SU-DHL-6 (cell line): ENCODE data around the gene PILRB.

Source experiments
- H2AFZ ChIP-seq: fragments of 200-600 bp; sonication (generic); 2 replicates; pipeline ENCODE4 v1.6.1; 2014; ENCODE audit warnings: low read depth, mild to moderate bottlenecking, moderate library complexity, mixed read lengths, antibody characterized with exemption, low read length; ENCODE audit not compliant: severe bottlenecking
- H3F3A ChIP-seq: fragments of 200-600 bp; shearing (Covaris generic); 2 replicates; pipeline ENCODE4 v1.6.0; 2016; ENCODE audit warnings: antibody characterized with exemption, mild to moderate bottlenecking; ENCODE audit not compliant: insufficient read depth
- H3K27ac ChIP-seq: fragments of 200-600 bp; sonication (generic); 2 replicates; pipeline ENCODE4 v1.5.1; 2016; ENCODE audit warnings: low read depth, mild to moderate bottlenecking, low read length, moderate library complexity, mixed read lengths
- H3K27me3 ChIP-seq: fragments of 200-600 bp; sonication (generic), shearing (Covaris generic); 2 replicates; pipeline ENCODE4 v1.6.0; 2014; ENCODE audit warnings: mild to moderate bottlenecking, low read length
- H3K36me3 ChIP-seq: fragments of 200-600 bp; sonication (generic); 2 replicates; pipeline ENCODE4 v1.6.1; 2014; ENCODE audit warnings: mild to moderate bottlenecking, low read length, mixed read lengths
- H3K4me2 ChIP-seq: fragments of 300-600, 200-600 bp; shearing (Covaris generic), sonication (generic); 2 replicates; pipeline ENCODE4 v1.6.0; 2014; ENCODE audit warnings: low read length, low read depth, mild to moderate bottlenecking; ENCODE audit not compliant: poor library complexity, severe bottlenecking
- H3K4me3 ChIP-seq: fragments of 200-600 bp; sonication (generic); 2 replicates; pipeline ENCODE4 v1.5.1; 2014; ENCODE audit warnings: antibody characterized with exemption, low read length, mild to moderate bottlenecking, mixed read lengths; ENCODE audit not compliant: insufficient read depth, poor library complexity, severe bottlenecking
- H3K79me2 ChIP-seq: fragments of 200-600 bp; sonication (generic); 2 replicates; pipeline ENCODE4 v1.6.1; 2014; ENCODE audit warnings: mild to moderate bottlenecking, low read length, moderate library complexity; ENCODE audit not compliant: insufficient read depth
- H3K9ac ChIP-seq: fragments of 200-600 bp; sonication (generic); 2 replicates; pipeline ENCODE4 v1.7.0; 2014; ENCODE audit warnings: mild to moderate bottlenecking, low read length
- H3K9me2 ChIP-seq: fragments of 200-600 bp; sonication (generic); replicated peaks from 2 replicates; pipeline ENCODE4 v1.6.1; 2014; ENCODE audit warnings: low read length; ENCODE audit not compliant: insufficient read depth
- H3K9me3 ChIP-seq: fragments of 200-600 bp; sonication (generic); 2 replicates; pipeline ENCODE4 v1.6.1; 2014; ENCODE audit warnings: low read length, mixed read lengths; ENCODE audit not compliant: insufficient read depth
- H4K20me1 ChIP-seq: fragments of 200-600 bp; sonication (generic); 2 replicates; pipeline ENCODE4 v1.6.1; 2014; ENCODE audit warnings: low read depth, mild to moderate bottlenecking, antibody characterized with exemption, low read length, moderate library complexity, mixed read lengths
- EZH2phosphoT487 ChIP-seq: fragments of 200-600 bp; sonication (generic), shearing (Covaris generic); conservative IDR thresholded peaks from 2 replicates; pipeline ENCODE4 v1.6.1; 2018; ENCODE audit warnings: mild to moderate bottlenecking, antibody characterized with exemption, low read length, moderate library complexity, mixed read lengths
- TF ChIP-seq, protein P1 (sequence below): fragments of 200-600 bp; sonication (generic); IDR thresholded peaks from one replicate; pipeline ENCODE4 v1.5.1; 2017; ENCODE audit warnings: antibody characterized with exemption, mild to moderate bottlenecking, low read length, moderate library complexity; ENCODE audit not compliant: insufficient read depth, poor library complexity, severe bottlenecking

PILRB gene

DNA sequence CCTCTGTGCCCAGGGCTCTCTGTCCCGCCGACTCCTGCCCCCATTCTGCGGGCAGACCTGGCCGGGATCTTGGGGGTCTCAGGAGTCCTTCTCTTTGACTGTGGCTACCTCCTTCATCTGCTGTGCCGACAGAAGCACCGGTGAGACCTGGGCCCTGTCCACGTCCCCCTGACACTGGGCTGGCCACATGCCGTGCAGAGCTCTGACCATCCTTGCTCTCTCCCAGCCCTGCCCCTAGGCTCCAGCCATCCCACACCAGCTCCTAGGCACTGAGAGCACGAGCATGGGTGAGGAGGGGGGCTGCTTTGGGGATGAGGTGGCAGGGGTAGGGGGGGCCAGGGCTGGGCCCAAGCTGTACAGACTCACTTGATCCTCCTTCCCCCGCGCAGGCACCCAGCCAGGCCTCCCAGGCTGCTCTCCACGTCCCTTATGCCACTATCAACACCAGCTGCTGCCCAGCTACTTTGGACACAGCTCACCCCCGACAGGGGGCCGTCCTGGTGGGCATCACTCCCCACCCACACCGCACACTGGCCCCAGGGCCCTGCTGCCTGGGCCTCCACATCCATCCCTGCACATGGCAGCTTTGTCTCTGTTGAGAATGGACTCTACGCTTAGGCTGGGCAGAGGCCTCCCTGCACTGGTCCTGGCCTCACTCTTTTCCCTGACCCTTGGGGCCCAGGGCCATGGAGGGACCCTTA lies 4.8 kb upstream of the PILRB start:
- Histone ChIP-seq H3K27ac (no peak overlapping the region), H3K27me3 (no peaks in the 10 kb centered on the region), H3K4me3 (no peak overlapping the region), H3K9ac (no peak overlapping the region), H3K9me3 (no peaks in the 10 kb centered on the region), H3K4me2 (no peak overlapping the region), H3K79me2 (no peaks in the 10 kb centered on the region), H3K36me3 (peaks cover 17% of the 10 kb centered on the region), H2AFZ (no peak overlapping the region), H3K9me2 (no peaks in the 10 kb centered on the region), H4K20me1 (no peaks in the 10 kb centered on the region), H3F3A (no peaks in the 10 kb centered on the region)
- TF ChIP-seq, protein P1, sequence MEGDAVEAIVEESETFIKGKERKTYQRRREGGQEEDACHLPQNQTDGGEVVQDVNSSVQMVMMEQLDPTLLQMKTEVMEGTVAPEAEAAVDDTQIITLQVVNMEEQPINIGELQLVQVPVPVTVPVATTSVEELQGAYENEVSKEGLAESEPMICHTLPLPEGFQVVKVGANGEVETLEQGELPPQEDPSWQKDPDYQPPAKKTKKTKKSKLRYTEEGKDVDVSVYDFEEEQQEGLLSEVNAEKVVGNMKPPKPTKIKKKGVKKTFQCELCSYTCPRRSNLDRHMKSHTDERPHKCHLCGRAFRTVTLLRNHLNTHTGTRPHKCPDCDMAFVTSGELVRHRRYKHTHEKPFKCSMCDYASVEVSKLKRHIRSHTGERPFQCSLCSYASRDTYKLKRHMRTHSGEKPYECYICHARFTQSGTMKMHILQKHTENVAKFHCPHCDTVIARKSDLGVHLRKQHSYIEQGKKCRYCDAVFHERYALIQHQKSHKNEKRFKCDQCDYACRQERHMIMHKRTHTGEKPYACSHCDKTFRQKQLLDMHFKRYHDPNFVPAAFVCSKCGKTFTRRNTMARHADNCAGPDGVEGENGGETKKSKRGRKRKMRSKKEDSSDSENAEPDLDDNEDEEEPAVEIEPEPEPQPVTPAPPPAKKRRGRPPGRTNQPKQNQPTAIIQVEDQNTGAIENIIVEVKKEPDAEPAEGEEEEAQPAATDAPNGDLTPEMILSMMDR, result no peak
- TF ChIP-seq EZH2phosphoT487, result no peak

DNA sequence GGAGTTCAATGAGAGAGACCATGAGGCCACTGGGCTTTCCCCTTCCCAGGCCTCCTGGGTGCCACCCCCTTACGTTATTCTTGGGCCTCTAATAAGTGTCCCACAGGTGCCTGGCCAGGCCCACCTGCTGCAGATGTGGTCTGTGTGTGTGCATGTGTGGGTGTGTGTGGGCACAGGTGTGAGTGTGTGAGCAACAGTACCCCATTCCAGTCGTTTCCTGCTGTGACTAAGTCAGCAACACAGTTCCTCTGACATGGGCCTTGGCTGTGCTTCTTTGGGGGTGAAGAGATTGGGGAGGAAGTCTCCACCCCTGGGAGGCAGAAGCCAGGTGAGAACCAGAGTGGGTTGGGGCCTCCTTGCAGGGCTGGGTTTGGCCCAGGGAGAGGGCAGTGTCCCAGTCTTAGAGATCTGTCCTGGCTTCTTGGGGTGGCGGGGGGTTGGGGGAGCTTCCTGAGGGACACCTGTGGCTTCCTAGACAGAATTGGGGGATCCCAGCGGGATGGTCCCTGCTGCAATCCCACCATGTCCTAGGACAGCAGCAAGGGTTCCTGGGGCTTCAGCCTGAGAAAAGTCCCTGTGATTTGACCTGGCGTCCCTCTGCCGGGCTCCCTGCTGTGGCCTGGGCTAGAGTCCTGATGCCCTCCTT lies 4.1 kb upstream of the PILRB start:
- Histone ChIP-seq H3K9ac (no peak overlapping the region), H3K36me3 (peaks cover 16% of the 10 kb centered on the region)

DNA sequence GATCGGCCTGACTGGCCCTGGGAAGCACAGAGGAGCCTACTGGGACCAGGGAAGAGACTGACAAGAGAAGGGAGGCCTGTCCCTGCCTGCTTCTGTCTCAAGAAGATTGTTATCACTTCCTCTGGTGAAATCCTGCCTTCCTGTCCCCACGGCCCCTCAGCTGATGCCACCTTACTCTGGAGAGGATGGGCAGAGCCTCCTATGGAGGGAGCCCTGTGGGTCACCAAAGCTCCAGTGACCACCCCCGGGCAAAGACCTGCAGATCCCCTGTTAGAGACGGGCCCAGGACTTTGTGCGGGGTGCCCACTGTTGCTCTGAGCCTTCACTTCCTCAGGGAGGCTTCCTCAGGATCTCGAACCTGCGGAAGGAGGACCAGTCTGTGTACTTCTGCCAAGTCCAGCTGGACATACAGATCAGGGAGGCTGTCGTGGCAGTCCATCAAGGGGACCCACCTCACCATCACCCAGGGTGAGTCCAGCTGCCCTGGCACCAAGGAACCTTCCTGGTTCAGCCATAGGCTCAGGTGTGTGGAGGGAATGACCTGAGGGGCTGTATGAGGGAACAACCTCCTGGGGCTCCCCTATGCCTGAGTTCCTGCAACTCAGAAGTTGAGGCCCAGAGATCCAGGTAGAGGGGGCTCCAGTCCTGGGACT lies 1.4 kb upstream of the PILRB start:
- no peak overlapping the region for H3K4me2 ChIP-seq
- no peak overlapping the region for H2AFZ ChIP-seq
- H3K36me3 ChIP-seq, result peaks cover 13% of the 10 kb centered on the region; the same call in 1 of the 2 replicates
- H3K9ac ChIP-seq, result no peak overlapping the region
- H3K27ac ChIP-seq, result no peak overlapping the region
- H3K9me2 ChIP-seq, result no peaks in the 10 kb centered on the region
- TF ChIP-seq, protein P1, result no peak
- TF ChIP-seq EZH2phosphoT487, result no peak
- H3K27me3 ChIP-seq, result no peaks in the 10 kb centered on the region
- H3K4me3 ChIP-seq, result no peak overlapping the region
- no peaks in the 10 kb centered on the region for H3F3A ChIP-seq
- no peaks in the 10 kb centered on the region for H4K20me1 ChIP-seq
- no peaks in the 10 kb centered on the region for H3K79me2 ChIP-seq
- no peaks in the 10 kb centered on the region for H3K9me3 ChIP-seq

More for the DNA sequence above, 4.1 kb upstream of the PILRB start:
- H3K27ac ChIP-seq, result no peak overlapping the region
- no peaks in the 10 kb centered on the region for H3K79me2 ChIP-seq
- no peak overlapping the region for H2AFZ ChIP-seq
- H3K9me2 ChIP-seq, result no peaks in the 10 kb centered on the region
- H4K20me1 ChIP-seq, result no peaks in the 10 kb centered on the region
- no peaks in the 10 kb centered on the region for H3K27me3 ChIP-seq
- no peak overlapping the region for H3K4me2 ChIP-seq
- no peaks in the 10 kb centered on the region for H3K9me3 ChIP-seq
- no peak overlapping the region for H3K4me3 ChIP-seq
- H3F3A ChIP-seq, result no peaks in the 10 kb centered on the region
- TF ChIP-seq, protein P1, result no peak
- no peak for TF ChIP-seq EZH2phosphoT487
